ENCODE measurements around the gene TOMM22.

The TOMM22 gene

DNA sequence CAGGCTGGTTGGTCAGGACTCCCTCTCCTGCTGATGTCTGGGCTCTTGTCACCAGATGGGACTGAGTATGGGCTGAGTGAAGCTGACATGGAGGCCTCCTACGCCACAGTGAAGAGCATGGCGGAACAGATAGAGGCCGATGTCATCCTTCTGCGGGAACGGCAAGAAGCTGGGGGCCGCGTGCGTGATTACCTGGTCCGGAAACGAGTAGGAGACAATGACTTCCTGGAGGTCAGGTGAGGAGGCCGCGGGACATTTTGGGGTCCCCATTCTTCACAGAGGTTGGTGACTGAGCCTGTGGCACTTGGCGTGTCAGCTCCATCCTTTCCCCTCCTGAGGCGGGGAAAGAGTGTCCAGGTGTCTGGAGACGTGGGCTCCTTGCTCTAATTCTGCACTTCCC, 34.1 kb downstream of the TOMM22 start:
- H3K27ac ChIP-seq, result no peak overlapping the region
- TF ChIP-seq, protein P1, sequence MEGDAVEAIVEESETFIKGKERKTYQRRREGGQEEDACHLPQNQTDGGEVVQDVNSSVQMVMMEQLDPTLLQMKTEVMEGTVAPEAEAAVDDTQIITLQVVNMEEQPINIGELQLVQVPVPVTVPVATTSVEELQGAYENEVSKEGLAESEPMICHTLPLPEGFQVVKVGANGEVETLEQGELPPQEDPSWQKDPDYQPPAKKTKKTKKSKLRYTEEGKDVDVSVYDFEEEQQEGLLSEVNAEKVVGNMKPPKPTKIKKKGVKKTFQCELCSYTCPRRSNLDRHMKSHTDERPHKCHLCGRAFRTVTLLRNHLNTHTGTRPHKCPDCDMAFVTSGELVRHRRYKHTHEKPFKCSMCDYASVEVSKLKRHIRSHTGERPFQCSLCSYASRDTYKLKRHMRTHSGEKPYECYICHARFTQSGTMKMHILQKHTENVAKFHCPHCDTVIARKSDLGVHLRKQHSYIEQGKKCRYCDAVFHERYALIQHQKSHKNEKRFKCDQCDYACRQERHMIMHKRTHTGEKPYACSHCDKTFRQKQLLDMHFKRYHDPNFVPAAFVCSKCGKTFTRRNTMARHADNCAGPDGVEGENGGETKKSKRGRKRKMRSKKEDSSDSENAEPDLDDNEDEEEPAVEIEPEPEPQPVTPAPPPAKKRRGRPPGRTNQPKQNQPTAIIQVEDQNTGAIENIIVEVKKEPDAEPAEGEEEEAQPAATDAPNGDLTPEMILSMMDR (conservative IDR thresholded peaks at IDR 0.05), result no peak
- TF ChIP-seq ZFX (IDR thresholded peaks at IDR 0.05), result no peak

DNA sequence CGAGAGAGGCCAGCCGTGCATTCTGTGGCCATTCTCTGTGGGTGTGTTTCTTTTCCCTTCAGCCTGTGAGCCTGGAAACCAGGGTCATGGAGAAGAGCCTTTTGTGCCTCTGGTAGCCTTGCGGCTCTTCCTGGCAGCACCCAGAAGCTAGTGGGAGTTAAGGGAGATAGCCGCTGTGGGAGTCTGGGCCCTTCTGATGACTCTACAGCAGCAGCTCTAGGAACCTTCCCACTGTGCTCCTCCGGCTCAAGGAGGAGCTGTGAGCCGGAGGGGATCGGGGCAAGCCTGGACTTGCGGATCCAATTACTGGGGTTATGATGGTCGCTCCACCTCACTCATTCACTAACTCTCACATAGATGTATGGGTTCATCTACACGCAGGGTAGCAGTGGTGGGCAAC, 34.5 kb downstream of the TOMM22 start:
- no peak for TF ChIP-seq ZFX (IDR thresholded peaks at IDR 0.05)
- TF ChIP-seq, protein P1 (conservative IDR thresholded peaks at IDR 0.05), result no peak
- no peak overlapping the region for H3K27ac ChIP-seq

DNA sequence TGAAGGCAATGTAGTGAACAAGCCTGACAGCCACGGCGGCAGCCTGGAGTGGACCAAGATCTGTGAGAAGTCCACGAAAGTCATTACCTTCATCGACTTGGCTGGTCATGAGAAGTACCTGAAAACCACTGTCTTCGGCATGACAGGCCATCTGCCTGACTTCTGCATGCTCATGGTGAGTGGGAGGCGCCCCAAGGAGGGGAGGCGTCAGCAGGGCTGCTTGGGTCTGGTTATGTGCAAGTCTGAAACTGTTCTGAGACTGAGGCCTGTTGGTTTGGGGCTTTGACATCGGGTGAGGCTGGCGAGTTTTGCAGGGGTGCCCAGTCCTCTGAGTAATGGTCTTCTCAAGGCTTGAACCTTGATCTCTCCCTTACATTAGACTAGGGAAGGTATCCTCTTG, 35.1 kb downstream of the TOMM22 start:
- TF ChIP-seq, protein P1 (conservative IDR thresholded peaks at IDR 0.05), result no peak
- no peak for TF ChIP-seq ZFX (IDR thresholded peaks at IDR 0.05)
- no peak overlapping the region for H3K27ac ChIP-seq

DNA sequence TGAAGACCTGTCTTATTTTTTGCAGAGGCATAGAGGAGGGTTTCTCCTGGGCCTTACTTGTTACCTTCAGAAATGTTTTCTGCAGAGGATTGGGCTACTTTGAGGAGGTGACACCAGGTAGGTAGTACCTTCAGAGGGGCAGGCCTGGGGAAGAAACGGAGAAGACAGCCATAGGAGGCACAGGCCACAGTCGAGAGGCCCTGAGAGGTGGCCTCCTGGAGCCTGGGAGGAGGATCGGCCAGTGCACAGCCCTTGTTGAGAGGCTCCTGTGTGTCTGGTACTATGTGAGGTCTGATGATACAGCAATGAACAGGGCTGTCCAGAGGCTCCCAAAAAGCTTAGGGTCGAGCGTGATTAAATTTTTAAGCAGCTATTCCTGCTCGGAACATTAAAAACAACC, 35.5 kb downstream of the TOMM22 start:
- no peak overlapping the region; the same call in 1 of the 2 replicates for H3K27ac ChIP-seq
- no peak for TF ChIP-seq ZFX (IDR thresholded peaks at IDR 0.05)
- TF ChIP-seq, protein P1 (conservative IDR thresholded peaks at IDR 0.05), result no peak

DNA sequence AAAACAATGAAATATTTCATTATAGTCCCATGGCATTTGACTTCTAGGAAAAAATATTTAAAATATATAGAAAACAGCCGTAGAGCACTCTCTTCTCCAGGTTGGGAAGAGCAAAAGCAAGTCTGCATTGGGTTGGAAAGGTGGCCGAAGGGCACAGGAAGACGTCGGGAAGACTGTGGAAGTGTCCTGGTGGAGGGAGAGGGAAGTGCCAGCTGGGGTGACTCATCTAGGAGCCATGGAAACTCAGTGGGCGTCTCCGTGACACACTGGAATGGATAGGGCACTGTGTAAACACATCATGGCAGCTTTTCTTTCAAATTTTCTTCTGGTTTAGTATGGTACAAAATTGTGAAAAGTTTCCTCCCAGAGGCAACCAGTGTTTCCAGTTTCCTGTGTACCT, 36.7 kb downstream of the TOMM22 start:
- H3K27ac ChIP-seq, result peak overlapping the region; percentile 9

DNA sequence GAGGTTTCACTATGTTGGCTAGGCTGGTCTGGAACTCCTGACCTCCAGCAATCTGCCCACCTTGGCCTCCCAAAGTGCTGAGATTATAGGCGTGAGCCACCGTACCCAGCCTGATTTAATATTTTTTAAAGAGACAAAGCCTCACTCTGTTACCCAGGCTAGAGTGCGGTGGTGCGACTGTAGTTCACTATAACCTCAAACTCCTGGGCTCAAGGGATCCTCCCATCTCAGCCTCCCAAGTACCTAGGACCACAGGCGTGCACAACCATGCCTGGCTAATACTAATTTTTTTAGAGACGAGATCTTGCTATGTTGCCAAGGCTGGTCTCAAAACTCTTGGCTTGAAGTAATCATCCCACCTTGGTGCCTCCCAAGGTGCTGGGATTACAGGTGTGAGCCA, 37.4 kb downstream of the TOMM22 start:
- H3K27ac ChIP-seq, result no peak overlapping the region
- TF ChIP-seq, protein P1 (conservative IDR thresholded peaks at IDR 0.05), result no peak
- no peak for TF ChIP-seq ZFX (IDR thresholded peaks at IDR 0.05)

More for the DNA sequence above, 36.7 kb downstream of the TOMM22 start:
- no peak for TF ChIP-seq ZFX (IDR thresholded peaks at IDR 0.05)
- TF ChIP-seq, protein P1 (conservative IDR thresholded peaks at IDR 0.05), result peak; percentile 63

DNA sequence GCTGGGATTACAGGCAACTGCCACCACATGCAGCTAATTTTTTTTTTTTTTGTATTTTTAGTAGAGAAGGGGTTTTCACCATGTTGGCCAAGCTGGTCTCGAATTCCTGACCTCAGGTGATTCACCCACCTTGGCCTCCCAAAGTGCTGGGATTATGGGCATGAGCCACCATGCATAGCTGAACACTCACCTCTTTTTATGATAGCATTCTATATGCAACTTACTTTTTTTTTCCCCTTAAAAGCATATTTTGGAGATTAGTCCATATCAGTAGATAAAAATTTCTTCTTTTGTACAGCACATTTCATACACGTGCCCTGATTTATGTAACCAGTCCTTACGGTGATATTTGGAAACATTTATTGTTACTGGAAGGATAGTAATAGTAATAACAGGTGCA, 38.6 kb downstream of the TOMM22 start:
- TF ChIP-seq, protein P1 (conservative IDR thresholded peaks at IDR 0.05), result no peak
- no peak for TF ChIP-seq ZFX (IDR thresholded peaks at IDR 0.05)
- no peak overlapping the region for H3K27ac ChIP-seq

Measured in C4-2B (cell line).